GM23338 (cell line): Measurements from ENCODE around the gene PALLD. TPM values are rescaled to one million over a fixed set of nuclear protein-coding genes. Genes with fewer than 3 reads are reported as not detected.

Source experiments
- ATAC-seq: fragments of 200-7000 bp; cut with Tn5 transposase; 3 replicates; pipeline ENCODE4 v1.9.1; 2020
- DNase-seq: peaks from one replicate; pipeline ENCODE4 v3.0.0-alpha.2; 2015; ENCODE audit warnings: low spot score
- H2AFZ ChIP-seq: fragments of 200-600 bp; sonication (generic); 2 replicates; pipeline ENCODE4 v1.8.0; 2016; ENCODE audit warnings: antibody characterized with exemption, mild to moderate bottlenecking, moderate library complexity
- H3F3A ChIP-seq: fragments of 200-600 bp; sonication (generic); replicated peaks from 2 replicates; pipeline ENCODE4 v1.8.0; 2017; ENCODE audit warnings: antibody characterized with exemption, mixed run types, low read depth
- H3K27ac ChIP-seq: fragments of 200-600 bp; sonication (generic); 2 replicates; pipeline ENCODE4 v1.6.1; 2016; ENCODE audit warnings: low read depth
- H3K27me3 ChIP-seq: fragments of 200-600 bp; sonication (generic); 2 replicates; pipeline ENCODE4 v1.8.0; 2016; ENCODE audit warnings: mild to moderate bottlenecking, mixed run types, moderate library complexity; ENCODE audit not compliant: insufficient read depth
- H3K36me3 ChIP-seq: fragments of 200-600 bp; sonication (generic); 2 replicates; pipeline ENCODE4 v1.8.0; 2016; ENCODE audit warnings: mild to moderate bottlenecking; ENCODE audit not compliant: insufficient read depth
- H3K4me1 ChIP-seq: fragments of 200-600 bp; sonication (generic); 2 replicates; pipeline ENCODE4 v1.8.0; 2016; ENCODE audit warnings: mild to moderate bottlenecking, moderate library complexity; ENCODE audit not compliant: insufficient read depth
- H3K4me2 ChIP-seq: fragments of 200-600 bp; sonication (generic); 2 replicates; pipeline ENCODE4 v1.7.1; 2017; ENCODE audit warnings: mixed run types
- H3K4me3 ChIP-seq: fragments of 200-600 bp; sonication (generic); 2 replicates; pipeline ENCODE4 v1.6.1; 2016; ENCODE audit warnings: mixed run types
- H3K79me2 ChIP-seq: fragments of 200-600 bp; sonication (generic); replicated peaks from 2 replicates; pipeline ENCODE4 v1.8.0; 2017; ENCODE audit warnings: mild to moderate bottlenecking; ENCODE audit not compliant: insufficient read depth
- H3K9me2 ChIP-seq: fragments of 200-600 bp; sonication (generic); 2 replicates; pipeline ENCODE4 v1.8.0; 2017; ENCODE audit not compliant: insufficient read depth
- H4K20me1 ChIP-seq: fragments of 200-600 bp; sonication (generic); replicated peaks from 2 replicates; pipeline ENCODE4 v1.8.0; 2017; ENCODE audit warnings: mild to moderate bottlenecking; ENCODE audit not compliant: insufficient read depth
- H3K27ac Mint-ChIP-seq: 2 replicates; pipeline ENCODE4 v1.8.0; 2020; ENCODE audit warnings: inconsistent platforms, mild to moderate bottlenecking, moderate library complexity, mixed read lengths
- H3K27me3 Mint-ChIP-seq: 3 replicates; pipeline ENCODE4 v1.8.0; 2022; ENCODE audit warnings: low read depth, mild to moderate bottlenecking, moderate library complexity, mixed read lengths, inconsistent platforms; ENCODE audit not compliant: insufficient read depth, poor library complexity
- H3K36me3 Mint-ChIP-seq: 3 replicates; pipeline ENCODE4 v1.8.0; 2021; ENCODE audit warnings: low read depth, mild to moderate bottlenecking, inconsistent platforms, moderate library complexity, mixed read lengths
- H3K4me1 Mint-ChIP-seq: 3 replicates; pipeline ENCODE4 v1.8.0; 2020; ENCODE audit warnings: mild to moderate bottlenecking, inconsistent platforms, mixed read lengths
- H3K4me3 Mint-ChIP-seq: 3 replicates; pipeline ENCODE4 v1.8.0; 2021; ENCODE audit warnings: moderate library complexity, mild to moderate bottlenecking, inconsistent platforms, mixed read lengths
- H3K9me3 Mint-ChIP-seq: 3 replicates; pipeline ENCODE4 v1.8.0; 2020; ENCODE audit warnings: moderate library complexity, mild to moderate bottlenecking, inconsistent platforms, mixed read lengths
- CREB1 ChIP-seq: fragments of 250-450 bp; sonication (Bioruptor Pico); IDR thresholded peaks from 2 replicates; pipeline ENCODE4 v1.5.0; 2020; ENCODE audit warnings: low read depth, mild to moderate bottlenecking, moderate library complexity
- EZH2 ChIP-seq: fragments of 200-600 bp; sonication (generic); IDR thresholded peaks from one replicate; pipeline ENCODE4 v1.8.0; 2017; ENCODE audit warnings: antibody characterized with exemption, mild to moderate bottlenecking, low read depth; ENCODE audit not compliant: unreplicated experiment
- JUNB ChIP-seq: IDR thresholded peaks from one replicate; pipeline ENCODE4 v1.6.1; 2016; ENCODE audit warnings: antibody characterized with exemption; ENCODE audit not compliant: unreplicated experiment
- STAT1 ChIP-seq: IDR thresholded peaks from one replicate; pipeline ENCODE4 v1.6.1; 2016; ENCODE audit warnings: antibody characterized with exemption; ENCODE audit not compliant: unreplicated experiment
- ZNF114 ChIP-seq: fragments of 250-450 bp; sonication (Bioruptor Pico); IDR thresholded peaks from 2 replicates; pipeline ENCODE4 v1.5.0; 2020; ENCODE audit warnings: mild to moderate bottlenecking, moderate library complexity
- ZNF331 ChIP-seq: fragments of 250-450 bp; sonication (Bioruptor Pico); IDR thresholded peaks from 2 replicates; pipeline ENCODE4 v1.5.0; 2020; ENCODE audit warnings: low read depth, mild to moderate bottlenecking, moderate library complexity
- polyA plus RNA-seq: library from polyadenylated mRNA; unstranded; fragments of >200 nt; fragmentation: Nextera tagmentation; extraction: Ambion mirVana; gene quantifications from 2 replicates; pipeline ENCODE4 v1.2.1, GENCODE V29; 2016
- total RNA-seq: library from RNA; depleted of rRNA; stranded (reverse); fragments of >200 nt; shearing (Covaris generic); gene quantifications from 2 replicates; pipeline ENCODE4 v1.2.3, GENCODE V29; 2014
- TF ChIP-seq, protein P1 (sequence below): IDR thresholded peaks from one replicate; pipeline ENCODE4 v1.6.1; 2018; ENCODE audit warnings: antibody characterized with exemption; ENCODE audit not compliant: unreplicated experiment
- TF ChIP-seq, protein P2 (sequence below): fragments of 250-450 bp; sonication (Bioruptor Pico); IDR thresholded peaks from 2 replicates; pipeline ENCODE4 v1.5.0; 2020; ENCODE audit warnings: mild to moderate bottlenecking, moderate library complexity
- TF ChIP-seq, protein P3 (sequence below): IDR thresholded peaks from 2 replicates; pipeline ENCODE4 v1.6.1; 2016; ENCODE audit warnings: antibody characterized with exemption

The PALLD gene
- total and polyA plus RNA-seq, 2 experiments from 2014 or later = 13.1 to 30.2 TPM

DNA sequence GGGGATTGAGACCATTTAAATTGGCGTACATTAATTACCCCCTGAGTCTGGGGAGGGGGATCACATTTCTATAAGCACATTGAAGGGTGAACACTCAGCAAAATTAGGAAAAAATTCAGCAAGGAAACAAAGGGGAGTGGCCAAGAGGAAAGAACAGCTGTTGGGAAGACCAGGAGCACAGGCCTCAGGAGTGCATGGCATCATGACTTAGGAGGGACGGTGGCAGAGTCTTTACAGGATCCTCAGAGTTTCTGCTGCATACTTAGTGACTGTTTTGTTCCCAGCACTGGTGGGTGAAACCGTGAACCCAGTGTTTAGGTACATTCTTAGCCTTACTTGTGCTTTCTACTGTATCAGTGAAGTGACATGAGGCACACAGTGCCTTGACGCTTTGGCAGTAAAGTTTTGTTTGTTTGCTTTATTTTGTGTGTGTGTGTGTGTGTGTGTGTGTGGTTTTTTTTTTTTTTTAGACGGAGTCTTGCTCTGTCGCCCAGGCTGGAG, 391.9 kb downstream of the PALLD start:
- TF ChIP-seq JUNB (no peak), ZNF114 (CRISPR knock-in tag) (no peak), STAT1 (no peak)
- TF ChIP-seq, protein P1, sequence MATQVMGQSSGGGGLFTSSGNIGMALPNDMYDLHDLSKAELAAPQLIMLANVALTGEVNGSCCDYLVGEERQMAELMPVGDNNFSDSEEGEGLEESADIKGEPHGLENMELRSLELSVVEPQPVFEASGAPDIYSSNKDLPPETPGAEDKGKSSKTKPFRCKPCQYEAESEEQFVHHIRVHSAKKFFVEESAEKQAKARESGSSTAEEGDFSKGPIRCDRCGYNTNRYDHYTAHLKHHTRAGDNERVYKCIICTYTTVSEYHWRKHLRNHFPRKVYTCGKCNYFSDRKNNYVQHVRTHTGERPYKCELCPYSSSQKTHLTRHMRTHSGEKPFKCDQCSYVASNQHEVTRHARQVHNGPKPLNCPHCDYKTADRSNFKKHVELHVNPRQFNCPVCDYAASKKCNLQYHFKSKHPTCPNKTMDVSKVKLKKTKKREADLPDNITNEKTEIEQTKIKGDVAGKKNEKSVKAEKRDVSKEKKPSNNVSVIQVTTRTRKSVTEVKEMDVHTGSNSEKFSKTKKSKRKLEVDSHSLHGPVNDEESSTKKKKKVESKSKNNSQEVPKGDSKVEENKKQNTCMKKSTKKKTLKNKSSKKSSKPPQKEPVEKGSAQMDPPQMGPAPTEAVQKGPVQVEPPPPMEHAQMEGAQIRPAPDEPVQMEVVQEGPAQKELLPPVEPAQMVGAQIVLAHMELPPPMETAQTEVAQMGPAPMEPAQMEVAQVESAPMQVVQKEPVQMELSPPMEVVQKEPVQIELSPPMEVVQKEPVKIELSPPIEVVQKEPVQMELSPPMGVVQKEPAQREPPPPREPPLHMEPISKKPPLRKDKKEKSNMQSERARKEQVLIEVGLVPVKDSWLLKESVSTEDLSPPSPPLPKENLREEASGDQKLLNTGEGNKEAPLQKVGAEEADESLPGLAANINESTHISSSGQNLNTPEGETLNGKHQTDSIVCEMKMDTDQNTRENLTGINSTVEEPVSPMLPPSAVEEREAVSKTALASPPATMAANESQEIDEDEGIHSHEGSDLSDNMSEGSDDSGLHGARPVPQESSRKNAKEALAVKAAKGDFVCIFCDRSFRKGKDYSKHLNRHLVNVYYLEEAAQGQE = no peak
- H3K27ac Mint-ChIP-seq = no peak overlapping the region
- no peak for ATAC-seq
- Histone ChIP-seq H3K36me3 (peaks cover 5% of the 10 kb centered on the region; the same call in 1 of the 2 replicates), H3K9me2 (no peaks in the 10 kb centered on the region), H3K4me1 (no peaks in the 10 kb centered on the region), H3K4me2 (no peak overlapping the region), H3K79me2 (no peaks in the 10 kb centered on the region), H3K27me3 (no peaks in the 10 kb centered on the region), H2AFZ (no peak overlapping the region), H3K4me3 (no peak overlapping the region), H4K20me1 (no peaks in the 10 kb centered on the region; the same call in 1 of the 2 replicates), H3F3A (no peaks in the 10 kb centered on the region), H3K27ac (no peak overlapping the region)
- no peak for DNase-seq
- no peak overlapping the region for H3K4me3 Mint-ChIP-seq
- 0 out of 3 replicates have a peak, but pooled peaks cover 2% of the 10 kb centered on the region for H3K4me1 Mint-ChIP-seq
- H3K36me3 Mint-ChIP-seq = peaks cover 21% of the 10 kb centered on the region
- no peaks in the 10 kb centered on the region for H3K27me3 Mint-ChIP-seq
- H3K9me3 Mint-ChIP-seq = no peaks in the 10 kb centered on the region

DNA sequence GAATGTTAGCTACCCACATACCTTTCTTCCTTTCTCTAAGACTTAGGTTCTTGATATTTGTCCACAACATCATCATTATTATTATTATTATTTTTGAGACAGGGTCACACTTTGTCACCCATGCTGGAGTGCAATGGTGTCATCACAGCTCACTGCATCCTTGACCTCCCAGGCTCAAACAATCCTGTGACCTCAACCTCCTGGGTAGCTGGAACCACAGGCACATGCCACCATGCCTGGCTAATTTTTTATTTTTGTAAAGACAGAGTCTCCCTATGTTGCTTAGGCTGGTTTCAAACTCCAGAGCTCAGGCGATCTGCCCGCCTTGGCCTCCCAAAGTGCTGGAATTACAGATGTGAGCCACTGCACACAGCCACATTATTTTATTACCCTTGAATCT, 394.2 kb downstream of the PALLD start:
- H3K9me3 Mint-ChIP-seq = no peaks in the 10 kb centered on the region
- DNase-seq (no peak), ATAC-seq (no peak)
- no peak overlapping the region for H3K4me2 ChIP-seq
- H3K4me3 ChIP-seq = no peak overlapping the region
- H3K4me1 ChIP-seq = no peaks in the 10 kb centered on the region
- H3K27ac ChIP-seq = no peak overlapping the region
- H3K27me3 ChIP-seq = no peaks in the 10 kb centered on the region
- H3K36me3 ChIP-seq = peaks cover 8% of the 10 kb centered on the region; the same call in 1 of the 2 replicates
- no peak overlapping the region for H3K27ac Mint-ChIP-seq
- H3K4me3 Mint-ChIP-seq = no peak overlapping the region
- H3F3A ChIP-seq = no peaks in the 10 kb centered on the region
- no peaks in the 10 kb centered on the region for H3K79me2 ChIP-seq
- H3K4me1 Mint-ChIP-seq = 0 out of 3 replicates have a peak, but pooled peaks cover 2% of the 10 kb centered on the region
- H2AFZ ChIP-seq = no peak overlapping the region
- H4K20me1 ChIP-seq = no peaks in the 10 kb centered on the region; the same call in 1 of the 2 replicates
- no peaks in the 10 kb centered on the region for H3K27me3 Mint-ChIP-seq
- peaks cover 40% of the 10 kb centered on the region for H3K36me3 Mint-ChIP-seq
- no peaks in the 10 kb centered on the region for H3K9me2 ChIP-seq
- no peak for TF ChIP-seq CREB1 (CRISPR knock-in tag)
- TF ChIP-seq, protein P2, sequence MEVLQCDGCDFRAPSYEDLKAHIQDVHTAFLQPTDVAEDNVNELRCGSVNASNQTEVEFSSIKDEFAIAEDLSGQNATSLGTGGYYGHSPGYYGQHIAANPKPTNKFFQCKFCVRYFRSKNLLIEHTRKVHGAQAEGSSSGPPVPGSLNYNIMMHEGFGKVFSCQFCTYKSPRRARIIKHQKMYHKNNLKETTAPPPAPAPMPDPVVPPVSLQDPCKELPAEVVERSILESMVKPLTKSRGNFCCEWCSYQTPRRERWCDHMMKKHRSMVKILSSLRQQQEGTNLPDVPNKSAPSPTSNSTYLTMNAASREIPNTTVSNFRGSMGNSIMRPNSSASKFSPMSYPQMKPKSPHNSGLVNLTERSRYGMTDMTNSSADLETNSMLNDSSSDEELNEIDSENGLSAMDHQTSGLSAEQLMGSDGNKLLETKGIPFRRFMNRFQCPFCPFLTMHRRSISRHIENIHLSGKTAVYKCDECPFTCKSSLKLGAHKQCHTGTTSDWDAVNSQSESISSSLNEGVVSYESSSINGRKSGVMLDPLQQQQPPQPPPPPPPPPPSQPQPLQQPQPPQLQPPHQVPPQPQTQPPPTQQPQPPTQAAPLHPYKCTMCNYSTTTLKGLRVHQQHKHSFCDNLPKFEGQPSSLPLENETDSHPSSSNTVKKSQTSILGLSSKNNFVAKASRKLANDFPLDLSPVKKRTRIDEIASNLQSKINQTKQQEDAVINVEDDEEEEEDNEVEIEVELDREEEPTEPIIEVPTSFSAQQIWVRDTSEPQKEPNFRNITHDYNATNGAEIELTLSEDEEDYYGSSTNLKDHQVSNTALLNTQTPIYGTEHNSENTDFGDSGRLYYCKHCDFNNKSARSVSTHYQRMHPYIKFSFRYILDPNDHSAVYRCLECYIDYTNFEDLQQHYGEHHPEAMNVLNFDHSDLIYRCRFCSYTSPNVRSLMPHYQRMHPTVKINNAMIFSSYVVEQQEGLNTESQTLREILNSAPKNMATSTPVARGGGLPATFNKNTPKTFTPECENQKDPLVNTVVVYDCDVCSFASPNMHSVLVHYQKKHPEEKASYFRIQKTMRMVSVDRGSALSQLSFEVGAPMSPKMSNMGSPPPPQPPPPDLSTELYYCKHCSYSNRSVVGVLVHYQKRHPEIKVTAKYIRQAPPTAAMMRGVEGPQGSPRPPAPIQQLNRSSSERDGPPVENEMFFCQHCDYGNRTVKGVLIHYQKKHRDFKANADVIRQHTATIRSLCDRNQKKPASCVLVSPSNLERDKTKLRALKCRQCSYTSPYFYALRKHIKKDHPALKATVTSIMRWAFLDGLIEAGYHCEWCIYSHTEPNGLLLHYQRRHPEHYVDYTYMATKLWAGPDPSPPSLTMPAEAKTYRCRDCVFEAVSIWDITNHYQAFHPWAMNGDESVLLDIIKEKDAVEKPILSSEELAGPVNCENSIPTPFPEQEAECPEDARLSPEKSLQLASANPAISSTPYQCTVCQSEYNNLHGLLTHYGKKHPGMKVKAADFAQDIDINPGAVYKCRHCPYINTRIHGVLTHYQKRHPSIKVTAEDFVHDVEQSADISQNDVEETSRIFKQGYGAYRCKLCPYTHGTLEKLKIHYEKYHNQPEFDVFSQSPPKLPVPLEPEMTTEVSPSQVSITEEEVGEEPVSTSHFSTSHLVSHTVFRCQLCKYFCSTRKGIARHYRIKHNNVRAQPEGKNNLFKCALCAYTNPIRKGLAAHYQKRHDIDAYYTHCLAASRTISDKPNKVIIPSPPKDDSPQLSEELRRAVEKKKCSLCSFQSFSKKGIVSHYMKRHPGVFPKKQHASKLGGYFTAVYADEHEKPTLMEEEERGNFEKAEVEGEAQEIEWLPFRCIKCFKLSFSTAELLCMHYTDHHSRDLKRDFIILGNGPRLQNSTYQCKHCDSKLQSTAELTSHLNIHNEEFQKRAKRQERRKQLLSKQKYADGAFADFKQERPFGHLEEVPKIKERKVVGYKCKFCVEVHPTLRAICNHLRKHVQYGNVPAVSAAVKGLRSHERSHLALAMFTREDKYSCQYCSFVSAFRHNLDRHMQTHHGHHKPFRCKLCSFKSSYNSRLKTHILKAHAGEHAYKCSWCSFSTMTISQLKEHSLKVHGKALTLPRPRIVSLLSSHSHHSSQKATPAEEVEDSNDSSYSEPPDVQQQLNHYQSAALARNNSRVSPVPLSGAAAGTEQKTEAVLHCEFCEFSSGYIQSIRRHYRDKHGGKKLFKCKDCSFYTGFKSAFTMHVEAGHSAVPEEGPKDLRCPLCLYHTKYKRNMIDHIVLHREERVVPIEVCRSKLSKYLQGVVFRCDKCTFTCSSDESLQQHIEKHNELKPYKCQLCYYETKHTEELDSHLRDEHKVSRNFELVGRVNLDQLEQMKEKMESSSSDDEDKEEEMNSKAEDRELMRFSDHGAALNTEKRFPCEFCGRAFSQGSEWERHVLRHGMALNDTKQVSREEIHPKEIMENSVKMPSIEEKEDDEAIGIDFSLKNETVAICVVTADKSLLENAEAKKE (CRISPR knock-in tag) = no peak
- TF ChIP-seq, protein P3, sequence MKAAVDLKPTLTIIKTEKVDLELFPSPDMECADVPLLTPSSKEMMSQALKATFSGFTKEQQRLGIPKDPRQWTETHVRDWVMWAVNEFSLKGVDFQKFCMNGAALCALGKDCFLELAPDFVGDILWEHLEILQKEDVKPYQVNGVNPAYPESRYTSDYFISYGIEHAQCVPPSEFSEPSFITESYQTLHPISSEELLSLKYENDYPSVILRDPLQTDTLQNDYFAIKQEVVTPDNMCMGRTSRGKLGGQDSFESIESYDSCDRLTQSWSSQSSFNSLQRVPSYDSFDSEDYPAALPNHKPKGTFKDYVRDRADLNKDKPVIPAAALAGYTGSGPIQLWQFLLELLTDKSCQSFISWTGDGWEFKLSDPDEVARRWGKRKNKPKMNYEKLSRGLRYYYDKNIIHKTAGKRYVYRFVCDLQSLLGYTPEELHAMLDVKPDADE = no peak
- no peak for TF ChIP-seq ZNF331
- TF ChIP-seq EZH2 = no peak
- TF ChIP-seq STAT1 = no peak
- TF ChIP-seq ZNF114 (CRISPR knock-in tag) = no peak
